NCI-H526 (cell line): ENCODE measurements around the gene CYP19A1.
"Not testable (repeated sequence)": the region's sequence is repeated elsewhere in the genome, so short reads cannot be mapped to it uniquely, and the experiment has no call there.

Experiments
- DNase-seq, 2 experiments: peaks; one replicate each; lab custom pipeline; 2025; lab: John Stamatoyannopoulos, UW

The CYP19A1 gene

DNA sequence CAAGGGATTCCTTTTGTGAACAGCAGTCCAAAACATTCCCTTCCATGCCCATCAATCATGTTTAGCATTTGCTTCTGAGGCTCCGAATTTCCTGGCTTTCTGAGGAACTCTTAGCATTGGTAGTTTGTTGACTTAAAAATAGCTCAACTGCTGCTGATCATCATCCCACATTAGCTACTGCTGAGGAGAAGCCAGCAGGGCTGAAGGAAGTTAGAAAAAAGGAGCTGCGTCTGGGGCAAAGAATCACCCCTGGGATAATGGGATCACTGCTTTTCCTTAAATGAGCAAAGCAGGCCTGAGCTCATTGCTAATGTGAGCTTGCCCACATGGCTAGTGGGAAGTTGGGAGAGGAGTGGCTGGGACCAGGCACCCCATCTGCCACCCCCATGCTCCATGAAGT is 39.8 kb downstream of the CYP19A1 start:
- DNase-seq, result no peak

DNA sequence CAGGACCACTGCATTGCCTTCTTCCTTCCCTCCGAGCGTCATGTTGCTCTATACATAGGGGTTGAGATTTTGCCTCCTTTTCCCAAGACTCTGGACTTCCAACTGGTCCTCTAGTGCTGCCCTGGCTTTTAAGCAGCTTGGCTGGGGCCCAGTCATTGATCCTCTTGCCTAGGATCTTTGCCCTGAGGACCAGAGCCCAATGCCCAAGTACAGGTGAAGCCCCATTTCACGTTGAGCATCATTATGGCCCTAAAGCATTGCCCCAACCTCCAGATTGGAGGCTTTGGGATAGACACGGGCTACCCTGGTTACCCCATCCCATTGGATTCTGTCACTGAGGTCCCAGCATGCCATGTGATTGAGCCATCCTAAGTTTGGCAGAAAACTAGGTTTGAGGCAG is 47.7 kb downstream of the CYP19A1 start:
- DNase-seq, result no peak

DNA sequence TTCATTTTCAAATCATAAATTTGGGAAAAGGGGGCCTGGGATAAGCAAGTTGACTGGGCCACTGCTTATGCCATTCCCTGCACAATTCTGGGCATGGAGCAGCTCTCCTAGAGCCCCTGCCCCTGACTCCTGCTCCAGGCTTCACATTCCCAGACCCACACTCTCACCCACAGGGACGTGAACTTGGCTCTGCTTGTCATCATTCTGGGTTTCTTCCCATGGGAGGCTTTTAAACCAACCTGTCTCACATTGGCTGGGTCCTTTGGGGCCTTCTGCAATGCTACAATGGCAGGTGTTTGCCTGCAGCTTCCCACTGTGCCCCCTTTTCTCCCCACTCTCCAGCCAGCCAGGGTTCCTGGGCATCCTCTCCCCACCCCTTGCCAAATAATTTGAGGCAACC is 49.1 kb downstream of the CYP19A1 start:
- no peak for DNase-seq

DNA sequence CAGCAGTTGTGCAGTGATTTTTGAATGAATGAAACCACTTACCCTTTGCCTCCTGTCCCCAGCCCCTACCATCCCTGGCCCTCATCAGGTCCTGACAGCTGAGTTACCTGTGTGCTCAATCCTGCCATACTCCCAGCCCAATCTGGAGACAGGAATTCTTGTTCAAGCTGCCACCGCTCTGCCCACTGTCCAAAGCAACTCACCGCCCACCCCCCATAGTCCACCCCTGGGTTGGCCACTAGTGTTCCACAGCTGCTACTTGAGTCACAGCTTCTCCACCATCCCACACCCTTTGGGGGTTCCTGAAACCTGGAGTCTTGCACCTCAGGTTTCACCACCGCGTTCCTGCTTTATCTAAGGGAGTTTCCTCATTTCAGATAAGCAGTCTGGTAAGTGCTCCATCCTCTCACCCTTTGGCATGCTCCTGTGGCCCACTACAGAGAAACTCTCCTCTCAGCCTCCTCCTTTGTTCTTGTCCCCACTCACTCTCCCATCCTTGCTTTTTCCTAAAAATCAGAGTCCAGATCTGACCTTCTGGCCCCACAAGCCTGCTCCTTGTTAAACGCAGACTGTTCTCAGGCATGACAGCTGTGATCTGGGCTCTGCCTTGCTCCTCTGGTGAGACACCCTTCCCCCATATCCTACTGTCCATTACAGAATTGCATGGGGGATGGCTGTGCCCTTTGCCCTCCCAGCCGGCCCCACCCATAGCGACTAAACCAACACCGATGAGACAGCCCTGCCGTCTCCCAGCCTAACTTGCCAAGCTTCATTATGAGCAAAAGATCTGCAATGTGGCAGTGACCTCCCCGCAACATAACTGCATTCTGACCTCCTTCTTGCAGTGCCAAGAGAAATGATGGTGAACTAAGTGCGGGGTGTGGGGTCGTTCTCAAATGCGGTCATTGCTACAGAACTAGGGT is 50.0 kb downstream of the CYP19A1 start:
- no peak for DNase-seq

DNA sequence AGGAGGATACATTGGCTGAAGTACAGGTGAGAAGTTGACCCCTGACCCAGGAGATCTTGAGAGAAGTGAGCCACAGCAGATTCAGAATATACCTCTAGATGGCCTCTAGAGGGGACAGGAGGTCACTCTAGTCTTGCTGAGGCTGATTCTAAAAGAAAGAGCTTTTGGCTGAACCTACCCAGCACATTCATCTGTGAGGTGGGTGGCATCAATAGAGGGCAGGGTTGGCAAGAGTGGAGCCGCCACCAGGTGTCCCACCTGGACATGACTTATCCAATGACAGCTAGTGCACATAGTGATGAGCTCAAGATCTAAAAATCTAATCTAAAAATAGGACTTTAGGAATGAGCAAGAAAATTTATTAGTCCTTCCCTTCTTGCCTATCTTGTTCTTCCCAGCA is 51.6 kb downstream of the CYP19A1 start:
- DNase-seq, result peak; percentile 21 to 31

DNA sequence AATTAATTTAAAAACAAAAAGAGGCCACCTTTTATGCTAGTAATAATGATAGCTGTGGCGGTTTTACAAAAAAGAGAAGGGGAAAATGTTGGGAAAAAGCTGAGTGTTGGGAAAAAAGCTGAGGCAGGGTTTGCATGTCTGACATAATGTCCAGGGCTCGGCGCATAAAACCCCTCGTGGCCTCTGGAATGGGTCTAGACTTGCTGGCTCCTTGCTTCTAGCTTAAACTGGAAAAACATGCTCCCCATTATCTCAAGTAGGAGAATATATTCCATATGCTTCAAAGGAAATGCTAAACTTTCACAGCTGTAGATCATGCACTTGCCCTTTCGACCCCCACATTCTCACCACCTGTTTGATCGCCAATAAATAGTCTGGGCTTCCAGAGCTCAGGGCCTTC is 53.0 kb downstream of the CYP19A1 start:
- no peak for DNase-seq

DNA sequence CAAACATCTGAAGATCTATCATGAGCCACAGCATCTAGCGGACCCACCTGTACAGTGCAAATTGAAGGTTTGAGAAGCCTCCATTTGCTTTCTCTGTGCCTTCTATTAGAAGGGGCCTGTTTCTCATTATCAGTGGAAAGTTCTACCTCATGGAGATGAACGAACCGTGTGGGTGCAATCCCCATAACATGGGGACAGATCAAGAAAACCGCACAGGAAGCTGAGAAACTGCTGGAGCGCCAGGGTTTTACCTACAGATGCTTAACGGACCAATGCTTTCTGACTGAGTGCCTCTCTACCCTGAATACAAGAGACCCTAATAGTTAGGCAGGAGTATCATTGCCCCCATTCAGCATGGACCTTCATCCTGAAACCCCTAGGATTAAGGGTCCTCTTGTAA is 53.5 kb downstream of the CYP19A1 start:
- DNase-seq, result no peak

DNA sequence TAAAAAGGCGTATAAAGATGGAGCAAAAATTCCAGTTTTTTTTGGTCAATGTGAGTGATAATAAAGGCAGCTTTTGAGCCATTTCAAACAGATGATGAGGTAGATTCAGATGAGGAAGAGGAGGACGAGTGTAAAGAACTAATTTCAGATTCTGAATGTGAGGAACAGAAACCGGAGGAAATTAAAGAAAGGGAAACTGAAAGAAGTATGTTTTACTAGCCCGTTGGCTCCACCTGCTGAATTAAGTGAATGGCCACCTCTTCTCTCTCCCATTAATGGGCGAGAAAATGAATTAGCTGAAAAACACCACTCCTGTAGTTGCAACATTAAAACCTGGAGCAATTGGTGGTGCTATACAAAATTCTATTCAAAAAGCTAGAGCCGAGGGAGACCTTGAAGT is 55.4 kb downstream of the CYP19A1 start:
- DNase-seq, result no peak

DNA sequence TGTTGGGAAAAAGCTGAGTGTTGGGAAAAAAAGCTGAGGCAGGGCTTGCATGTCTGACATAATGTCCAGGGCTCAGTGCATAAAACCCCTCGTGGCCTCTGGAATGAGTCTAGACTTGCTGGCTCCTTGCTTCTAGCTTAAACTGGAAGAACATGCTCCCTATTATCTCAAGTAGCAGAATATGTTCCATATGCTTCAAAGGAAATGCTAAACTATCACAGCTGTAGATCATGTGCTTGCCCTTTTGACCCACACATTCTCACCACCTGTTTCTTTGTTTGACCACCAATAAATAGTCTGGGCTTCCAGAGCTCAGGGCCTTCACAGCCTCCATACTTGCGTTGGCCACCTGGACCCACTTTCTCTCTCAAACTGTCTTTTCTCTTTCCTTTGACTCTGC is 56.2 kb downstream of the CYP19A1 start:
- not testable (repeated sequence) for DNase-seq

DNA sequence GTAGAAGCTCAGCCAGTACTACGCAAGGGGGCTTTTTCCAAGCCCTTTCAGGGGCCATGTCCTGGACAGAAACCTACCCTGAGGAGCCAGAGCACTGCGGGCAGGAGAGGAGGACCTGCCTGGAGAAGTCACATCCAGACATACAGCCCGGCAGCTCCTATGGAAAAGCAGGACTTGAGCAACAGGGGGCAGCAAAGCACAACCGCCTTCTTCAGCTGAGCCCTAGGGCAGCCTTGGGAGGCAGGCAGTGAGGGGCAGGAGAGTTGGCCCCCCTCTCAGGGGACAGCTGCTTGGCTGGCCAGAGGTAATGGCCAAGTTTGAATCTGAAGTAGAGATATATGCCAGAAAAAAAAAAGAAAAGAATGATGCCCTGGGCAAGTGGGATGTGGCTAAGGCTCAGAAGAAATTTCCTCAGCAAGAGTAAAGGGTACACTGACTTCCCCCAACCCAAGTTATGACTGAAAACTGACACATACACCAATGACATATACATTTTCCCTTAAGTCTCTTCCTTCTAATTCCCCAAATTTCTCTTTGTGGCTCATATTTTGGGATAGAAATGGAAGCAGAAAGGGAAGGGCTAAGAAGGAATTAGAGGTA is 56.9 kb downstream of the CYP19A1 start:
- DNase-seq, result peak in 1 of 2 experiments; percentile 59

DNA sequence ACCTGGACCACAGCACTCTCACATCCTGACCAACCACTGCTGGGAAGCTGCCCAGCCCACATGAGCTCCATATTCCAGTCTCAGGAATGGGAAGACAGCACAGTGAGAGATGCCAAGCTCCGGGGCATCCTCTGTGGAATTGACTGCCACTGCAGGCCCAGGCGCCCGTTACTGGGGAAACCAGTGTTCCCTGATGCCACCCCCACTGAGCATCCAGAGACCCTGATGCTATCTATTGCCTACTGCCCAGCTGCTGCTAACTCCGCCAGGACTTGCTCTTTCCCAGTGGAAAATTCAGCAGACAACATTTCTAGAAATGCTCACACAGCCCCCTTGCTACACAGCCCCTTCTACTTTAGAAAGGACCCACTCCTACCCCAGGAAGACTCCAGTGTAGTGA is 57.6 kb downstream of the CYP19A1 start:
- no peak for DNase-seq

DNA sequence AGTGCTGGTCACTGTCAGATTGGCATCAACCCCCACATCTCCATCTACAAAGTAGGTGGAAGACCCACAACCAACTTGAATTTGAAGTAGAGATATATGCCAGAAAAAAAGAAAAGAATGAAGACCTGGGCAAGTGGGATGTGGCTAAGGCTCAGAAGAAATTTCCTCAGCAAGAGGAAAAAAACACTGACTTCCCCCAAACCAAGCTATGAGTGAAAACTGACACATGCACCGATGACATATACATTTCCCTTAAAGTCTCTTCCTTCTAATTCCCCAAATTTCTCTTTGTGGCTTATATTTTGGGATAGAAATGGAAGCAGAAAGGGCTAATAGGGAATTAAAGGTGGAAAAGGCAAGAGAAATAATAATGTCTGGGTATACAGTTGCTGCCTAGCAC is 59.0 kb downstream of the CYP19A1 start:
- DNase-seq, result no peak

DNA sequence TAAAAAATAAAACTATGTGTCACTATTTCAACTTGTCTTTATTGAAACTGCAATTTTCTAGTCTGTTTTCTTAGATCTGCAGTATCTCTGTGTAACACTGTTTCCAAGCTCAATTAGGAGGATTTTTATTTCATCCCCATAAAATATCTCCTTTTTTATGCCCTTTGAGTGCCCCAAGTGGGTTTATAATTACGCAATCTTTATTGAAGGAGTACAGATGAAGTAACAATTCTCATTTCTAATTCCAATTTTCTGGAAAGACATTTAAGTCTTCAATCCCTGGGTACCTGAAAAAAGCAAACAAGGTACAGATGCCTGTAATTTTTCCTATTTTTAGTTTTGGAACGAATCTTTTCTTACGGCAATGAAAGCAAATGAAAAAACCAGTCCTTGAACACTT is 61.3 kb downstream of the CYP19A1 start:
- DNase-seq, result no peak

DNA sequence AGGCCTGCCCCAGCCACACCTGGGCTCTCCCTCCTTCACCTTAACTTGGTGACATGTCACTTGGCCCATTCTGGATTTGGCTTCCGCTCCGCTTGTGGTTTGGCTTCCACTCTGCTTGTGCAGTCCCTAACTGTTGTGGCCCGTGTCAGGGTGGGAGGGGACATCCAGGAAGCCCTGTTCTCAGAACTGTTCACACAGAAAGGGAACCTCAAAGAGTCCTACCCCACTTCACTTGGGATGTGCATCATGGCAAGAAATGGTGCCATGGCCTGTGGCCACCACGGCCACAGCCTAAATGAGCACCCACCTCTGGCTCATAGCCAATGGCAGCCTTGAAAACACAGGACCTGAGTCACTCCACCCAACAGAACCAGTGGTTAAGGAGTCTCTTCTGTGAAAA is 63.4 kb downstream of the CYP19A1 start:
- no peak for DNase-seq

DNA sequence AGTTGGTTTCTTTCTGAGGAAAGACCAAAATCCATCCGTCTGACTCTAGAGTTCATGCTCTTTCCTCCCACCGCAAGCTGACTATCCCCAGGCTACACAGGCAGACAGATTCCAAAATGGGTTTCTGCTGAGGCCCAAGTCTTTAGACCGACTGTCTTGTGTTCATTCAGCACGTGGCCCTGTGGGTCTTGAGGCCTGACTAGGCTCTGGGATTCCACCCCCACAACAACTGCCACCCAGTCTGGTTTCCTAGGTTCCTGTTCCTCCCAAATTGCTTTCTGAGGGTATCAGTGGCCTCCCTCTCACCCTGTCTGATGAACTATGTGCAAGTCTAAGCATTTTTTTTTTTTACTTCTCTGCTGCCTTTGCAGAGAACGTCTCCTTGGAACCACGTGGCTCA is 67.7 kb downstream of the CYP19A1 start:
- DNase-seq, result no peak

DNA sequence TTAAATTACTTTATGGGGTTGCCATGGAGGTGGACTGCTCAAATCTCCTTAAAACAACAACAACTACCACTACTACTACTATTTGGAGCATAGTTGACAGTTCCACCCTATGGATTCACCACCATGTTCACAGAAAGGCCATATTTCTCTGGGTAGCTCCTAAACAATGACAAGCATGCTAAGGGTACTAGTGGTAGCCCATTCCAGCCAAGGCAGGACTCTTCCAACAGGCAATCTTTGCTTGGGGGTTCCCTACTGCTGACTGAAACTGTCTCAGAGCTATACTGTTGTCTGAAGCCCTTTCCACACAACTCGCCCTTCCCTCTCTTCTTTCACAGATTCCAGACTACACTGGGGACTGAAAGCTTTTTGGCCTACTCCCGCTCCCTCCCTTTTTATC is 68.9 kb downstream of the CYP19A1 start:
- DNase-seq, result no peak

DNA sequence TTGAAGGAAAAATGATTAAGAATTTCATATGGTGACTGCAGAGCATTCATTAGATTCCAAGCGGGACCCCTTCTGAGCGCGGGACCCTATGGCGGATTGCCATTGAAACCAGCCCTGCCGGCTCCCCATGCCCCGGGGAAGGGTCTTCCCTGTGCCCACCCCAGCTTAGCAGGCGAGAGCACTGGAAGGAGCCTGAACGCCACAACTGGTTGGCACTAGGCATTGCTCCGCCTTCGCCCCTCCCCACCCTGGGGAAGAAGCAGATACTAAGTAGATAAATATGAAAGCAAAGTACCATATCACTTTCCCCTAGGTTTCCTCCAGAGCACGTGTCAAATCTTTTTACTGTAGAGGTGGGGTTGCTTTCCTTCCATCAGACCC is 70.7 kb downstream of the CYP19A1 start:
- DNase-seq, result peak; percentile 28 to 56

DNA sequence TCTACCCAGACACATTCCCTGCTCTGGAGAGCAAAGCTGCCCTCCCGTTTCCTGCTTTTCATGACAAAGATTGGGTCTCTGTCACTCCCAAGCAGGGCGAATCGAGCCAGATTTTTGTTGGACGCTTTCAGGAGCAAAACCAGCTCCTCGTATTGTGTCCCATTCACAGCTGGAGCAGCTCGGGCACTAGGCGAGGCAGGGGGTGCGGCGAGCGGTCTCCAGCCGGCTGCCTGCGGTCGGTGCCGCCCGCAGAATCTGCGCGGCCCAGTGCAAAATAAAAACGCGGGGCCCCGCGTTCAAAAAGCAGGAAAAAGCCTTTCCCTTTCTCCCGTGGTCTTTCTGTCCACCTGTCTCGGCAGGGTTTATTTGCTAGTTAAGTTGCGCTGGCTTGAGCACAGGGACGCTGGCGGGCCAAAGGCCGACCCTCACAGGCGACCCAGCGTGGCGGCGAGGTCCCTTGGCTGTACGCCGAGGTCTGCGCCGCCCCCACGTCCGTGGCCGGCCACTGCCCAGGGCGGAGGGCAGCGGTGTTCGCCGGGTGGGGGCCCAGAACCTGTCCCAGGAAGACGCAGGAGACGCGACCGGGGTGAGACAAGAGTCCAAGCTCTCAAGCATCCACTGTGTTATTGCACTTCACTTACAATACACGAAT is 71.2 kb downstream of the CYP19A1 start:
- DNase-seq, result peak in 1 of 2 experiments; percentile 32

DNA sequence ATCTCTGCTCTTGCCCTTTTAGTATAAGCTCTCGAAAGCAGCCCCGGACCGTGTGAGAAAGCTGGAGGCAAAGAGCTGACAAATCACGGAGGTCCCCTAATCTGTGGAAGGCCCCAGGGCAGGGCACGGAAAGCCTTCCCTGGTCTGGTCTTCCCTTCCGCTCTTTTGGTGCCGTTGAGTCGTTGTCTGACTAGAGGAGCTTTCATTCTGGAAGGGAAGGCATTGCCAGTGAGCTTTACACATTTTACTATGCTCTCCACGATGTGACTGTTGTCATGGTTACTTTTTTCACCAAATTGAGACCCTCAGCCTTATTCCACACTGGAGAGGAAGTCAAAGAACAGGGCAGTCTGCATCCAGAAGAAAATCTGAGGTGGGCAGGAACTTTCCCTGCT is 71.7 kb downstream of the CYP19A1 start:
- DNase-seq, result no peak

DNA sequence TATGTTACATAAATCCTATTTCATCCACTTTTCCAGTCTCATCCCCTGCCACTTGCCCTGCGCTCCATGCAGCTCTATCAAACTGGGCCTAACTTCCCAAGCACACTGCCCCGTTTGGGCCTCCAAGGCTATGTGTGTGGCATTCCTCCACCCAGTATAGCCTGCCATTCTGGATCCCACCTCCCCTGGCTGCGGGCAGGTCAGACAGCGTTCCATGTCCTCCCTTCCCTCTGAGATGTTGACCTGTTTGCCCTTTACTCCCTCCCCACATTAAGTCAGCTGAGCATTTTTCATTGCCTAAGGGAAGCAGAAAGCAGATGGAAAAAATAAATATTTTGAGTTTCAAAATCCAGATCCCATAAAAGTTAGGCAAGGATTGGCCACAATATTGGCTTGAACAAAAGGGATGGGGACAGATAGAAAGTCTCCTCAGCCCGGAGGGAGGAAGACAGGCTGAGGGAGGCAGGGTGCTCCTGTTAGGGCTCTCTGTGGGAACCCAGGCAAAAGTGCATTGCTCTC is 73.3 kb downstream of the CYP19A1 start:
- DNase-seq, result no peak

DNA sequence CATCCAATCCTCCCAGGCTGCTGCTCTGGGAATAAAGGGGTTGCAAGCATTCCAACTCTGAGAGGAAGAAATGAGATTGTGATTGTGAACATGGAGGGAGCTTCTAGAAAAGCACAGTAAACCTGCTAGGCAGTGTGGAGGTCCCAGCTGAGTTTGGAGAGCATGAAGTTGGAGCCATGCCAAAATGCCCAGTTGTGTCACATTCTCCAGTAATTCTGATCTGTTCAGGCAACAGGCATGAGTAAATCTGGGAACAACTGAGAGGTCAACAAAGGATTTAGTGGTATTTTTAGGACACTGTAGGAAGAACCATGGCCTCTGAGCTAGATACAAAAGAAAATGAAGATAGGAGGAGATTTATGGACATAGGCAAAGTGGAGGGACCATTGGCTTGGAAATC is 74.7 kb downstream of the CYP19A1 start:
- DNase-seq, result no peak

DNA sequence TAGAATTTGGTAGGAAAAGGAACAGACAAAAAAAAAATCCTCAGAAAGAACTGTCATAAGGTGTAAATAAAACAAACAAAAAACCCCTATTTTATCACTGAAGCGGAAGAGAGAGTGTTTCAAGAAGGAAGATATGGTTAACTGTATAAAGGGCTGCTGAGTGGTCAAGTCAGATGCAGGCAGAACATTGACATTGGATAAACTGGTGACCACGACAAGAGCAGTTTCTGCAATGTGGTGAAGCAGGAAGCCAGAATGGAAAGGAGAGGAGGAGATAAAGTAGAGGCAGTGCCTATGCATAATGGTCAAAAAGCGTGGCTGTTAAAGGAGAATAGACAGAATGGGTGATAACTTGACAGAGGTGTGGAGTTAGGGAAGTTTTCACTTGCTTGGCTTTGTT is 75.3 kb downstream of the CYP19A1 start:
- DNase-seq, result no peak

DNA sequence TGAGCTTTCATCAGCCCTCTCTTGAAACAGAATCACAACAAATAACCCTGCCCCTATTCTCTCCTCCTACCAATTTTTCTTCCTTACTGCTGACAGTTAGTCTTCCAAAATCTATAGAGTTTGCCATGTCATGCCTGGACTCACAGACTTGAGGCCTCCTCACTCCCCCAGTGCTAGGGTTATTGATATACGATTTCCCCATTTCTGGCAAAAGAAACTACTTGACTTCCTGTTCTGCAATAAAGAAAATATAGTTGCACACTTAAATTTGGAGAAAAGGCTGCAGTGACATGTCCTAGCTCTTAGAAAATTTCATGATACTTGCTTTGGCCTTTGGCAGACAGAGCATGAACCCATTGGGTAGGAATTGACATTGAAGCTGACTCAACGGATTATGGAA is 75.9 kb downstream of the CYP19A1 start:
- DNase-seq, result no peak
